CD4-positive, alpha-beta memory T cell (primary cell): ENCODE results near the gene ERBB4. TPM values are rescaled to one million over a fixed set of nuclear protein-coding genes. Genes with fewer than 3 reads are reported as not detected.

Experiments used
- CTCF ChIA-PET: fragments of 350-600 bp; sonication (Branson Sonifier 250); formaldehyde crosslinking; loops from one replicate; lab custom pipeline; 2021; ENCODE audit warnings: inconsistent platforms; ENCODE audit not compliant: partially characterized antibody; lab: Charles Lee
- POLR2A ChIA-PET: fragments of 350-600 bp; sonication (Branson Sonifier 250); formaldehyde crosslinking; loops from one replicate; lab custom pipeline; 2021; ENCODE audit not compliant: partially characterized antibody; lab: Charles Lee
- DNase-seq, 5 donors: peaks; one replicate each; pipeline versions ENCODE4 v3.0.0 to v3.0.0-alpha.2; 2020 to 2022; ENCODE audit warnings: mixed read lengths in 1 of 5
- H3K27ac ChIP-seq: one replicate; pipeline ENCODE4 v1.7.0; 2013; ENCODE audit warnings: low read depth, low read length
- H3K27me3 ChIP-seq: 2 replicates; pipeline ENCODE4 v1.7.0; 2013; ENCODE audit warnings: mild to moderate bottlenecking, low read length, moderate library complexity; ENCODE audit not compliant: insufficient read depth
- H3K36me3 ChIP-seq: 2 replicates; pipeline ENCODE4 v1.7.0; 2013; ENCODE audit warnings: mild to moderate bottlenecking, low read length, moderate library complexity; ENCODE audit not compliant: insufficient read depth
- H3K4me1 ChIP-seq: 2 replicates; pipeline ENCODE4 v1.7.0; 2013; ENCODE audit warnings: mild to moderate bottlenecking, low read length, moderate library complexity; ENCODE audit not compliant: insufficient read depth
- H3K4me3 ChIP-seq, 2 donors: one replicate each; pipeline ENCODE4 v1.7.0; 2013; ENCODE audit warnings: low read length in 2 of 2, mild to moderate bottlenecking in 1 of 2
- H3K9me3 ChIP-seq, 2 donors: one replicate each; pipeline ENCODE4 v1.7.0; 2013; ENCODE audit warnings: low read length in 2 of 2, control low read depth in 1 of 2; ENCODE audit not compliant: control insufficient read depth in 1 of 2
- H3K27ac Mint-ChIP-seq, 7 donors: one replicate each; pipeline ENCODE4 v1.8.0; 2020 to 2021; ENCODE audit warnings: mixed read lengths in 7 of 7, mild to moderate bottlenecking in 6 of 7, inconsistent platforms in 3 of 7, moderate library complexity in 3 of 7
- H3K27me3 Mint-ChIP-seq, 2 donors: one replicate each; pipeline ENCODE4 v1.8.0; 2020 to 2021; ENCODE audit warnings: mixed read lengths in 2 of 2
- H3K36me3 Mint-ChIP-seq, 2 donors: one replicate each; pipeline ENCODE4 v1.8.0; 2020 to 2021; ENCODE audit warnings: mixed read lengths in 2 of 2, inconsistent platforms in 1 of 2, mild to moderate bottlenecking in 1 of 2
- H3K4me1 Mint-ChIP-seq, 4 donors: one replicate each; pipeline ENCODE4 v1.8.0; 2020 to 2021; ENCODE audit warnings: mixed read lengths in 4 of 4, mild to moderate bottlenecking in 1 of 4
- H3K4me3 Mint-ChIP-seq, 8 donors: one replicate each; pipeline ENCODE4 v1.8.0; 2020 to 2021; ENCODE audit warnings: mixed read lengths in 8 of 8, mild to moderate bottlenecking in 7 of 8, moderate library complexity in 6 of 8, inconsistent platforms in 3 of 8
- H3K9me3 Mint-ChIP-seq, 8 donors: one replicate each; pipeline ENCODE4 v1.8.0; 2020 to 2021; ENCODE audit warnings: mixed read lengths in 8 of 8, mild to moderate bottlenecking in 5 of 8, inconsistent platforms in 3 of 8, moderate library complexity in 1 of 8
- intact Hi-C: fragments of 100-400 bp; cut with micrococcal nuclease; formaldehyde crosslinking; loops from one replicate; pipeline ENCODE4 v1.15.1; 2023
- polyA plus RNA-seq, 2 donors: library from polyadenylated mRNA; unstranded; fragments of 300-500 nt; fragmentation: Illumina TruSeq; gene quantifications; one replicate each; pipeline ENCODE4 v1.2.3, GENCODE V29; 2021
- total RNA-seq, 2 experiments: library from RNA; stranded (reverse); gene quantifications; one replicate each; pipeline ENCODE4 v1.2.3, GENCODE V29; 2021

Gene ERBB4
- total and polyA plus RNA-seq, 4 experiments from 2014 or later = not detected

- H3K36me3 Mint-ChIP-seq = no peaks in the 10 kb centered on the region
- Histone ChIP-seq H3K4me3 (no peak overlapping the region), H3K36me3 (no peaks in the 10 kb centered on the region), H3K9me3 (no peaks in the 10 kb centered on the region), H3K27ac (no peak overlapping the region), H3K4me1 (no peaks in the 10 kb centered on the region), H3K27me3 (no peaks in the 10 kb centered on the region)
- H3K4me3 Mint-ChIP-seq = no peak overlapping the region
- no peak for DNase-seq
- CTCF ChIA-PET = no interaction called here
- intact Hi-C loops = no loop called here
- POLR2A ChIA-PET = no interaction called here
- no peaks in the 10 kb centered on the region for H3K4me1 Mint-ChIP-seq
- H3K9me3 Mint-ChIP-seq = peaks cover 0 to 7% (median under 1%) of the 10 kb centered on the region in 8 donors
- H3K27ac Mint-ChIP-seq = no peak overlapping the region
- H3K27me3 Mint-ChIP-seq = no peaks in the 10 kb centered on the region
These were observed 450.2 kb downstream of the ERBB4 start for GRCh38 chr2:212088353-212088752.

GRCh38 chr2:212083492-212083891 is 455.1 kb downstream of the ERBB4 start:
- CTCF ChIA-PET = no interaction called here

DNA sequence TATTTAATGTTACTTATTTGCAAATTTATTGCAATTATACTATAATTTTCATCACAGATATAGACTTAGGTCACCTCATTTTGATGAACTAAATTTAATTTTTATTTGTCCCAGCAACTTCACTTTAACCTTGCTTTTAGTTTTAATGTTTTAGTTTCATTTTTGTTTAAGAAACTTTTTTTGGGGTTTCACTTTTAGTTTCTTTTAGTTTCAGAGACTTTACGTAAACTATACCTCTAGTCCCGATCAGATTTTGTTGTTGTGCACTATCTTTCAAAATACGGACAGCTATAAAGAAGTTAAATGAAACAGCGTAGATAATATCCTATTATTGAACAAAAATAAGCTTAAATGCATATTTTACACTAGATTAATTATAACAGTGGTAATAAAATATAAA is 460.5 kb downstream of the ERBB4 start:
- no peaks in the 10 kb centered on the region for H3K36me3 Mint-ChIP-seq
- no peak for DNase-seq
- H3K9me3 Mint-ChIP-seq = peaks cover 0 to 7% (median 0%) of the 10 kb centered on the region in 8 donors
- peak overlapping the region in 1 of 7 donors; percentile 19 for H3K27ac Mint-ChIP-seq
- H3K27me3 Mint-ChIP-seq = no peaks in the 10 kb centered on the region
- CTCF ChIA-PET = no interaction called here
- Histone ChIP-seq H3K27ac (no peak overlapping the region), H3K4me1 (no peaks in the 10 kb centered on the region), H3K27me3 (no peaks in the 10 kb centered on the region), H3K36me3 (no peaks in the 10 kb centered on the region), H3K4me3 (no peak overlapping the region), H3K9me3 (no peaks in the 10 kb centered on the region)
- no peaks in the 10 kb centered on the region for H3K4me1 Mint-ChIP-seq
- intact Hi-C loops = no loop called here
- POLR2A ChIA-PET = no interaction called here
- peak overlapping the region in 1 of 8 donors; percentile 26 for H3K4me3 Mint-ChIP-seq

More at GRCh38 chr2:212083492-212083891, 455.1 kb downstream of the ERBB4 start:
- Mint-ChIP-seq H3K27me3 (no peaks in the 10 kb centered on the region), H3K27ac (no peak overlapping the region), H3K9me3 (peaks cover 0 to 8% (median under 1%) of the 10 kb centered on the region in 8 donors), H3K4me3 (no peak overlapping the region), H3K4me1 (no peaks in the 10 kb centered on the region), H3K36me3 (no peaks in the 10 kb centered on the region)
- POLR2A ChIA-PET = no interaction called here
- Histone ChIP-seq H3K9me3 (no peaks in the 10 kb centered on the region), H3K36me3 (no peaks in the 10 kb centered on the region), H3K27me3 (no peaks in the 10 kb centered on the region), H3K4me3 (no peak overlapping the region), H3K4me1 (no peaks in the 10 kb centered on the region), H3K27ac (no peak overlapping the region)
- intact Hi-C loops = no loop called here
- DNase-seq = no peak

- no peak for DNase-seq
- Mint-ChIP-seq H3K36me3 (no peaks in the 10 kb centered on the region), H3K27ac (no peak overlapping the region), H3K9me3 (peaks cover 0 to 8% (median 0%) of the 10 kb centered on the region in 8 donors), H3K4me3 (no peak overlapping the region), H3K27me3 (no peaks in the 10 kb centered on the region), H3K4me1 (no peaks in the 10 kb centered on the region)
- H3K9me3 ChIP-seq = no peaks in the 10 kb centered on the region
- ChIA-PET POLR2A (no interaction called here), CTCF (no interaction called here)
- no peak overlapping the region for H3K4me3 ChIP-seq
- H3K27ac ChIP-seq = no peak overlapping the region
- no peaks in the 10 kb centered on the region for H3K27me3 ChIP-seq
- no peaks in the 10 kb centered on the region for H3K36me3 ChIP-seq
- intact Hi-C loops = no loop called here
- H3K4me1 ChIP-seq = no peaks in the 10 kb centered on the region
These were observed 462.1 kb downstream of the ERBB4 start for GRCh38 chr2:212076456-212076855.

DNA sequence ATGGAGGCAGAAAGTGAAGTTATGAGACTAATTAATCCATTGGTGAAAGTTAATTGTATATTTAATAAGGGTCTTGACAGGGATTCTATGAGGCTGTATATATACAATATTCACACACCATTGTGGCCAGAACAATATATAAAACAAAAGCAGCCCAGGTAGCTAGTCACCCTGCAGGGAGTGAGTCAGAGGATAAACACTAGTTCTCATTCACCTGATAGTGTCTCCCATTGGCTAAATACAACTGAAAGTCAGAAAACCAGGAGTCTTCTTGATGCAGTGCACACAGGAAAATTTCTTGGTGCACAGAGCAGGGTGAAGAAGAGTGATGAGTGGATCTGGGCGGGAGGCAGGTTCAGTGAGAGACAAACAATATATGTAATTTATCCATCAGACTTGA is 465.2 kb downstream of the ERBB4 start:
- DNase-seq = no peak
- H3K4me3 ChIP-seq = no peak overlapping the region
- Mint-ChIP-seq H3K9me3 (peaks cover 0 to 6% (median 0%) of the 10 kb centered on the region in 8 donors), H3K4me1 (no peaks in the 10 kb centered on the region), H3K36me3 (no peaks in the 10 kb centered on the region), H3K27ac (no peak overlapping the region), H3K27me3 (no peaks in the 10 kb centered on the region), H3K4me3 (no peak overlapping the region)
- no peaks in the 10 kb centered on the region for H3K4me1 ChIP-seq
- H3K36me3 ChIP-seq = no peaks in the 10 kb centered on the region
- ChIA-PET POLR2A (no interaction called here), CTCF (no interaction called here)
- intact Hi-C loops = no loop called here
- no peak overlapping the region for H3K27ac ChIP-seq
- no peaks in the 10 kb centered on the region for H3K27me3 ChIP-seq
- H3K9me3 ChIP-seq = no peaks in the 10 kb centered on the region

GRCh38 chr2:212066546-212066945 is 472.1 kb downstream of the ERBB4 start:
- Mint-ChIP-seq H3K4me1 (no peaks in the 10 kb centered on the region), H3K27ac (no peak overlapping the region), H3K9me3 (peaks cover 0 to 7% (median 1%) of the 10 kb centered on the region in 8 donors), H3K4me3 (no peak overlapping the region), H3K36me3 (no peaks in the 10 kb centered on the region), H3K27me3 (no peaks in the 10 kb centered on the region)
- Histone ChIP-seq H3K4me3 (no peak overlapping the region), H3K9me3 (no peaks in the 10 kb centered on the region), H3K27ac (no peak overlapping the region), H3K4me1 (no peaks in the 10 kb centered on the region), H3K27me3 (no peaks in the 10 kb centered on the region), H3K36me3 (no peaks in the 10 kb centered on the region)
- no peak for DNase-seq
- ChIA-PET CTCF (no interaction called here), POLR2A (no interaction called here)
- intact Hi-C loops = no loop called here

DNA sequence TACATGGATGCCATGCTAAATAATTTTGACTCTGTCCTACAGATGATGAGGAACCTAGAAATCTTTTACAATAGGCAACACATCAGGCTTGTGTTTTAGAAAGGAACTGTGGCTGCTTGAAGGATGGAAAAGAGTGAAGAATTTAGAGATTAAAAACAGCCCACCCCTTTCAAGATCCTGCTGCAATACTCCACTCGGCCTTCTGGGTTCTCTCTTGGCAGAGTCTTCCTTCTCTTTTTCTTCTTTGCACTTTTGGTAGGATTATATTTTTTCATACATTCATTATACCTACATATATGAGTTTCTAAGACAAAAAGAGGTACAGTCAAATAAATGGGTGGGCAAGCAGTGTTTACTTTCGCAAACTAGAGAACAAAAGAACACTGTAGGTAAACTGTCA is 474.3 kb downstream of the ERBB4 start:
- Histone ChIP-seq H3K9me3 (no peaks in the 10 kb centered on the region), H3K27ac (no peak overlapping the region), H3K4me1 (no peaks in the 10 kb centered on the region), H3K4me3 (no peak overlapping the region), H3K36me3 (no peaks in the 10 kb centered on the region), H3K27me3 (no peaks in the 10 kb centered on the region)
- CTCF ChIA-PET = no interaction called here
- DNase-seq = no peak
- no peak overlapping the region for H3K27ac Mint-ChIP-seq
- H3K4me1 Mint-ChIP-seq = no peaks in the 10 kb centered on the region
- H3K36me3 Mint-ChIP-seq = no peaks in the 10 kb centered on the region
- POLR2A ChIA-PET = no interaction called here
- peaks cover 0 to 14% (median 3%) of the 10 kb centered on the region in 8 donors for H3K9me3 Mint-ChIP-seq
- intact Hi-C loops = no loop called here
- no peaks in the 10 kb centered on the region for H3K27me3 Mint-ChIP-seq
- H3K4me3 Mint-ChIP-seq = no peak overlapping the region
